ENCODE measurements around the gene ITPR2.

Gene ITPR2

DNA sequence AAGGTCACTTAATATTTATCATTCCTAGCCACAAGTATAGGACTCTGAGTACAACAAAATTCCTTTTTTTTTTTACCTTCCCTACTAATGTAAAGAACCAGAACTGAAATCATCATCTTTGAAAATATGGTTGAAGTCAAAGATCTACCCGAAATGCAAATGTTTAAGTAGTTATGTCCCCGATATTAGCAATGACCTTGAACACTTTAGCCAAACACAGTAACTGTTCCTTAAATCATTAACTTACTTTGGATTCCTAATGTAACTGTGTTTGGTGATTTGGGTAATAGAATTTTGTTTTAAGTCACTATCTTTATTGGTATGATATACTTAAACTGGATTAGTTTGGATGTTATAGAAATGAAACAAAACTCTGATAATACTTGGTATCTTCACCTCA, 14.4 kb downstream of the ITPR2 start:
- DNase-seq: no peak

DNA sequence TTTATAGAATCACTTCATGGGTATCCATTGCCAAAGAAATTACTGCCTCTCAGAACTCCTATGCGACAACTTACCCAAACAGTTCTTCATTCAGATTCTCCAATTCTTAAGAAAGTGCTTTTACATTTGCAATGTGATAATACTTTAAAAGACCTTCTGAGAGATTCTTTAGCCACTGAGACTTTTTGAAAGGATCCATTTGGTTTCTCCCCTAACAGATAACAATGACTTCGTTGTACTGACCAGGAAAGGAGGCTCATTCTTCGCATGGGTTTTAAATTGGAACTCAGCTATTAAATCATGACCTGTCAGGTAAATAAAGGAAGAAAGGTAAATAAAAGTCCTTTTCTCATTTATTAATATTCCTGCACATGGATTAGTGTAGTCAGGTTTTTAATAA, 14.8 kb downstream of the ITPR2 start:
- DNase-seq: no peak

DNA sequence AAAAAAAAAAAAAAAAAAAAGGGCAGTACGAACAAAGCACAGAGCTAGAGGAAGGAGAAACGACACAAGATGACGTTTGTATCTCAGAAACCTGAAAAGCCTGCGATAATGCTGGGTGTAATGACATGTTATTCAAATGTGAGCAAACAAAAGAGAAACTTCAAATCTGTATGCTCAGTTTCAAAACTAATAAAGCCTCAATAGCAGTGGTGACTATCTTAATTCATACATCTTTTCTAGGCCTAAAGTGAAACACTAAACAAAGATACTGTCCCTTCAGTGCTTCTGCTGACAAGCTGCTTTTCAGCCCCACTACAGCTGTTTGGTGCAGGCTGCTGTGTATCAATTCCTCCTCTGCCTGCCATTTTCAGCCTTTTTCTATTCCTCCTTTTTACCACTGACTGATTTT, 15.8 kb downstream of the ITPR2 start:
- no peak for DNase-seq

DNA sequence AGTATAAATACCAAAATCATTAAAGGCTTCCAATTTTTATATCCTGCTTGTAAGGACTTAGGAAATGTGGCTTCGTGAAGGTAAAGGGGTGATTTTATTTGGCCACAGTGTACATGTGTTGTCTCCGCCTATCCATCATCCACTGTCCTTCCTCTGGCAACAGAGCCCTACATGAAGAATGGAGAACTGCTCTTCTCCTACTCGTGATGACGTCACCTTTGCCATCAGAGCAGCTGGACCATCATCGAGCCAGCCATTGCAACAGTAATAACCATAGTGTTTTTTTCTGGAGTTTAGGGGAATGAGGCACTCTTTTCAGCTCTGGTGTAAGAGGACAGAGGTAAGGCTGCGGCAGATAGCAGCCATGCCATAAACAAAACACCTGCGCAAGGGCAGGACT, 19.2 kb downstream of the ITPR2 start:
- DNase-seq: no peak

DNA sequence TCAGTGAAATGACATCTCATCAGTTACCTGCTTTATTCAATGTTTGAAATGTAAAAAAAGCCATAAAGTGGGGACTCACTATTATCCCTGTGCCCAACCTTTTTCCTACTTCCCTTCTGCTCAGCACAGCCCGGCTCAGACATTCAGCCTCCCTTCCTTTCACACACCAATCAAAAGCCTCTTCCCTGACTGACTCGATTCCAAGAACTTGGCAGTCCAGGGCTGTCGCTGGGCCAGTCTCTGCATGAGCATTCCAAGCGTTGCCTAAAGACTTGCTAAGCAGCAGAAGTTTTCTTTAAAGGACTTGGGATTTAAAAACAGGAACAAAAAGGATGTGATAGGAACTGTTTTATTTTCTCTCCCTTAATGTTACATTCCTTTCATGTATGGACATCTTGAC, 22.7 kb downstream of the ITPR2 start:
- no peak for DNase-seq

DNA sequence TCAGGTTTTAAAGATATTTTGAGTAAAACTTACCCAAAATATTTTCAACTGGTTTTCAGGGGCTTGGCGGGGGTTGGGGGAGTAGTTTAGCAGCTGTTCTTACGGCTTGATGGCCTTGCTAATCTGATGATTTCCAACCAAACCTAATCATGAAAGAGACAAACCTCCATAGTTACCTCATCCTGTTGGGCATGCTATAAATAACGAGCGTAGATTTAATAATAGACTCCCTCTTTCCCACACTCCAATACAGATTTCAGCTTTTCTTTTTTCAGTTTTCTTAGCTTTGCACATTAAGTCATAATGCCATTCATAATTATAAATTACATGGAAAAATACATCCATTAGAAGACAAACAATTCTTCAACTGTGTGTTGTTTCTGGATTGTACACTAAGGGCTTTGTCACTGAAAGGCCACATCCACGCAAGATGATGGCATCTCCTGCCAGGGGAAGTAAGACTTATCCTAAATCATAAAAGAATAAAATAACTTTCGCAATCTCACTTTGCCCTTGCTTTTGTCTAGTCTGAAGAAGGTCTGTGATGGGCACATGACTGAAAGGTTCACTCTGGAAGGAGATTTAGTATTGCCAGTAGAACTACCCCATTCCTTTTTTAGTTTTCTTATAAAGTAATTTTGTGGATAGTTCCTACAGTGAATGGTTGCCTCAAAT, 23.2 kb downstream of the ITPR2 start:
- DNase-seq: no peak

DNA sequence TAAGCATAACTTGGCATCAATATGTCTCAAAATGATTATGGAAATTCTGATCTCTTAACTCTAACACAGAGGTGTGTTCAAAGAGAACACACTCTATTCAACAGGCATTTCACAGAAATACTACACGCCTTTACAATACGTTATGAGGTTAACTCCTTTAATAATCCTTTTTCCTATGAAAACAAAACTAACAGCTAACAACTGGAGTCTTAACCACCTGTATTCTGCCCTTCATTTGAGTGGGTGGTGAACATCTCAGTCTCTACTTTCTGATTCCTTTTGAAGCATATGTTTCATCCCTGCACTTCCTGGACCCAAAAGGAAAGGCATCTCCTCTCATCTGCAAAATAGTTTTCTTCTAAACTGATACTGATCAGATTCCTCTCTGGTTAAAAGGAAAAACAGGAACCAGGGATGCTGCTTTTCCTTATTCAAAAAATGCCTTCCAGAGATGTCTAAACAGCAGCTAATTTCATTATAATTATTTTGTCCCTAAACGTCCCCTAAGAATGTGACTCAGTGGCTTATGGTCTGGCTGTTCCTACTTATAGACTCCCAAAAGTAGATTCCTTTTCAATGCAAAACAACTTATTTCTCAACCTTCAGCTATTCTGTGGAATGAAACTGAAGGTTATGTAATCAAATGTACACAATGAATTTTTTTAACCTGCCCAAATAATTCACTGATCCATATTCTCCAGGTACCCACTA, 24.1 kb downstream of the ITPR2 start:
- no peak for DNase-seq

DNA sequence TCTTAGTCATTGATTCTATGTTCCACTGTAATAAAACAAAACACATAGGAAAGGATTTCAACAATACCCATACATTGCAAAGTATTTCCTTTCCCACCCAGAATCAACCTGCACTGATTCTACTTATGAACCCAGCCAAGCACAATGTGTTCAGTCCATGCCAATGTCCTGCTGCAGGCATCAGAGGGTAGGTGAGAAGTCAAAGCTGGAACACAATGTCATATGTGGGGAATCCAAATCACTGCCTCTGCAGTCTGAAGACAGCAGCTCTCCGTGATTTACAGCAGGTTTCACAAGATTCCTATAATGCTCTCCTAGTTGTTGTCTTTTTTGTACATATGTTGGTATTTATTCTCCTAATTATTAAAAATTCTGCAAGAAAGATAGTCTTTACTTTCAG, 25.7 kb downstream of the ITPR2 start:
- DNase-seq: no peak

DNA sequence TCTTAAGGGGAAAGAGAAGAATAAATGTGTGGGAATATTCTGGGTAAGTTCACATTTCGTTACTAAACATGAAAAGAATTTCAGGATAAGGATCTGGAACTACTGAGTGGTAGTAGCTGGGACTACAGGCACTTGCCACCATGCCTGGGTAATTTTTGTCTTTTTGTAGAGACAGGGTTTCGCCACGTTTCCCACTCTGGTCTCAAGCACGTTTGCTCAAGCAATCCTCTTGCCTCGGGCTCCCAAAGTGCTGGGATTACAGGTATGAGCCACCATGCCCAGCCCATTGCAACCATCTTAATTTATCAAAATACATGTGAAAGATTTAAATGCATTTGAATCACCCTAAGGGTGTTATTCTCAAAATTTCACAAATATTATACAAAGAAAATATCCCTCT, 26.4 kb downstream of the ITPR2 start:
- no peak for DNase-seq

DNA sequence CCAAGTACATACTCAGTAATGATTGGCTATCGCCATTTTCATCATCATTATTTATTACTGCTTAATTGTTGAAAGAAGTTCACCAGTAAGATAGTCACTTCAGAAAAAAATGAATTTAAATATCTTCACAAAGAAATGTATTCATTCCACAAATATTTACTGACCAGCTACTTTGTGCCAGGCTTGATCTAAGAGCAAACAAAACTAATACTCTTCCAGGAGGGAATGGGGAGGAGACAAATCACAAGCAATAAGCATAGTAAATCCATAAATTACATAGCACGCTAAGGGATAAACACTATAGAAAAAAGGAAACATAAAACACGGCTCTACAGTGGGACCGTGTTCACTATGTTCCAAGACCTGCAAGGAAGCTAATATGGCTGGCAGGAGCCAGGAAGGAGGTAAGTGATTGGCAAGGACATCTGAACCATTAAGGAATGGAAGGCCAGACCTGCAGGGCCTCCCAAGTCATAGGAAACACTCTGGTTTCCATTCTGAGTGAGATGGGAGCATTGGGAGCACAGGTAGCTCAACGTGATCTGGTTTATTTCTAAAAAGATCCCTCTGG, 27.5 kb downstream of the ITPR2 start:
- no peak for DNase-seq

DNA sequence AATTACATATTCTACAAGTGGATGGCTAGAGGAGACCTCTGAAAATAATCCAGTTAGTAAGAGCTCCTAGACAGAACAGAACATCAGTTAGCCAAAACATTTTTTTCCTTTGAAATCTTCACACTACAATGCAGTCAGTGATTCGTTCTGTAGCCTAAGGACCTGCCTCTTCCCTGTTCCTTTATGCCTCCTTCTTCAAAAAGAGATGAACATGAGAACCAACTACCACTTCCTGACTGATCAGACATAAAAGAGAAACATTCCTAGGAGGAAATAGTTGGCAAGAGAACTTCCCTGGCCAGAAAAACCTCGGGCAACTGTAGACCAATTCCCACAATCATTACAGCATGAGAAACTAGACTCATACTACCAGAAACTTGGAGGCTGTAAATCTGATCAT, 29.4 kb downstream of the ITPR2 start:
- no peak for DNase-seq

DNA sequence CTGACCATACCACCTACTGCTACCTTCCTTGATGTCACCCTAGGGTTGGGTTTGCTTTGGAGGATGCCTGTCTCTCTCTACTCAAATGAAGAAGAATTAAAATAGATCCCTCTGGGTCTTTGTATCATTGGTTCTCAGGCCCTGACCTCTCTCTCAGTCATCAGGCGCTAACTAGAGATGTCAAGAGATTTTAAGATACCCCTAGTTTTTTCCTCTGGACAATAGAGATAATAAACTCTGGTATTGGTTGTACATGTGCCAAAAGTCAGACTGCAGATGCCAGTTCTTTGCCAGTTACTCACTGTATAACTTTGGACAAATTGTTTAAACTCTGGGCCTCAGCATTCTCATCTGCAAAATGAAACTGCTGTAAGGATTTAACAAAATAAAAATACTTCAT, 31.5 kb downstream of the ITPR2 start:
- DNase-seq: no peak

DNA sequence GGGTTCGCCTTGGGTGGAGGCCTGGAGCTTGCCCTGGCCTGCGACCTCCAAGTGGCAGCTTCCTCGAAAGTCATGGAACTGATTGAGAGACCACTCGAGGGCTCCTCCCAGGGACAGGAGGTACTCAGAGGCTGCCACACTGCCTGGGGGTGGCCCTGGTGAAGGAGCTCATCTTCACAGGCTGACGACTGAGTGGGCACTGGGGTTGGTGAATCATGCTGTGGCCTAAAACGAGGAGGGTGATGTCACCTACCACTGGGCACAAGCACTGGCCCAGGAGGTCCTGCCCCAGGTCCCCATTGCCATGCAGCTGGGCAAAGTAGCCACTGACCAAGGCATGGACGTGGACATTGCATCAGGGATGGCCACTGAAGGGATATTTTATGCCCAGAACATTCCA, 32.1 kb downstream of the ITPR2 start:
- no peak for DNase-seq

DNA sequence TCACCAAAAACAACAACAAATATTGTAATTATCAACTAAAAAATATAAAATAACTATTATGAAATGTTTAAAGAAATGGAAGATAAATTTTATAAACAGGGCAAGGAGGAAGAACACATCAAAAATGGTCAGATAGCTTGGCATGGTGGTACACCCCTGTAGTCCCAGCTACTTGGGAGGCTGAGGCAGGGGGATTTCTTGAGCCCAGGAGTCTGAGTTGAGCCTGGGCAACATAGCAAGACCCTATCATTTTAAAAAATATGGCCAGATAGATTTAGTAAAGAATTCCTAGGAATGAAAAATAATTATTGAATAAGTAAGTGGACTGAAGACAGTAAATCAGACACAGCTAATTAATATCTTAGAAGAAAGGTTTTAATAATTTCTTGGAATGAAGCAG, 32.6 kb downstream of the ITPR2 start:
- no peak for DNase-seq

DNA sequence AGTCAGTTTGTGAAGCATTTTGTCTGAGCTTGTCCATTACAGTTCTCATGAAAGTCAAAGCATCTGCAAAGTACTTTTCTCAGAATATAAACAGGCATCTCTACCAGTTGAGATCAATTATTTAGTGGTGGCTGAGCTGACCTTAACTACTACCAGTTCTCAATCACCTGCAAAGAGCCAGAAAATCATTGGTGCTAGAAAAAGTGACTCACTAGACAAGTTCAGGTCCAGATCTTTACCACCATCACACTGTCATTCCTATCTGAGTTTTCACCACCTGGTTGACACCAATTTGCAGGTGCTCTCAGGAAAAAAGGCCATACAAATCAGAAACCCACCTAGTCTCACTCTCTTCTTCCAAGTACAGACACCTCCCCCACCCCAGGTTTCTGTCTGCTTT, 33.3 kb downstream of the ITPR2 start:
- no peak for DNase-seq

DNA sequence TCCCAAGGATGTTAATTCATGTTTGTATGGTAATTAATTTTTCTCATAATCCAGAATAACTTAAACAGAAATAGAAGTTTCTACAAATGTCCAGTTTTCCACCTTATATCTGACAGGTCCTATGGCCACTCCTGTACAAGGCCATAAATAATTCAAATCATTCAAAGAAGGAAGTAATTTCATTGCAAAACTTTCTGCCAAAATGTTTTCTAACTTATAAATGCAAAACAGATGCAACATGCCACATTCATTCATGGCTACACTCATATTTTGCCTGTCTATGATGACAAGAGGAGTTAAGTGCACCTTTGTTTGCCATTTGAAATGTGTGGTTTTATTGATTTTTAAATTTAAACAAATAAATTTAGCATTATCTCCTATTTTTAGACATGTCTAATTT, 34.4 kb downstream of the ITPR2 start:
- DNase-seq: no peak

DNA sequence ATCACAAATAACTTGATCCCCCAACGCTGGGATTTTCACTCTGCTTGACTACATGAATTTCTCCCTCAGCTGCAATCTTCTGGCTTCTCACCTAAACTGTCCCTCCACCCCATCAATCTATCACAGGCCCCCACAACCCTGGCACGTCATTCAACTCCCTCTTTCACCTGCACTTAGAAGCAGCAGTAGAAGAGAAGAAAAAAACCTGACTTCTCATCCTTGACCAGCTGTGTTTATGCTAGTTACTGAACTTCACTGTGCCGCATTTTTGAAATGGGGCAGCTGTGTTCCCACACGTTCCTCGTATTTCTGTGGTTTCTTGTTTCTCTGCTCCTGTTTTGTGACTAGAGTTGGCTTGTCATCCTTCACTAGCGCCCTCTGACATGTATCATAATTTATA, 35.0 kb downstream of the ITPR2 start:
- DNase-seq: no peak

DNA sequence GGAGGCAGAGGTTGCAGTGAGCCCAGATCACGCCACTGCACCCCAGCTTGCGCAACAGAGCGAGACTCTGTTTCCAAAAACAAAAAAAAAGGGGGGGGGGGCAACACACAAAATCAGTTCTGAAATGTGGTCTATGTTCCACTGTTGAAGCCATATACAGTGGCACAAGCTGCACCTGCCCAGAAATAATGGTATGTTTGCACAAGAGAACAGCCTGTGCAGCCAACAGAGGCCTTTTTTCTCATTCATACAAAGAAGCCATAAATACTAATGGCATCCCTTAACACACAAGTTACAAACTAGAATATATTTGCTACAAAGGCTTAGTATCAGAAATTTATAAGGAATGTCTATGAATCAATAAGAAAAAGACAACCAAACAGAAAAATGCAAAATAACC, 37.1 kb downstream of the ITPR2 start:
- peak; percentile 69 for DNase-seq

DNA sequence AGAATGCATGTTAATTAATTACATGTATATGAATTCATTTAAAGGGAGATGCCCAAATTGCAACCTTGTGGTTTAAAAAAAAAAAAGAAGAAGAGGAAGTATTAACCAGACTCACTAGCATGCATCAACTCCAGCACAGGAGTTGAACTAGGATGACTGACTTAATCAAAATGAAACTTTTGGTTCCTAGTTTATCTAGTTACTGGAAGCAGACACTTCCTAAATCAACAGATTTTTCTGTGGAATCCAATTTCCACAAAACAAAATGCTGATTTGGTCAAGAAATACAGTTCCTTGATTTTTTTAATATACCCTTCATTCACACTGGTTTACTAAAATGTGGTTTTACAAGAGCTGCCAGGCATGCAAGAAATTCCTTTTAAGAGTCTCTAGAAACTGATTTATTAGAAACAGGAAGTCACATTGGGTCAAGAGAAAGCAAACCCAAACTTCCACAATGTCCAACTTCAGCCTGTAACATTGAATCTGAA, 41.6 kb downstream of the ITPR2 start:
- no peak for DNase-seq

DNA sequence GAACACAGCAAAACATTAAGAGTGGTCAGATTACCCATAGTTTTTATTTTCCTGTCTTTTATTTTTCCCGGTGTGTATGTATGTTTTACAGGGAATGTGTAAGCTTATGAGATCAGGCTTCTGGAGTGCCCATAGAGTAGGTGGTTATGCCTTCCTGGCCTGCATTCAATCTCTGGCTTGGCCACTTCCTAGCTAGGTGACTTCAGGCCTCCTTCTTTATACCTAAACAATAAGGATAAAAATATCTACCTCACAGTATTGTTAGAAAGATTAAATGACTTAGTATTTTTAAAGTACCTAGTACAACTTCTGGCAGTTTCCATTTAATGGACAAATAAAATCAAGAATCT, 42.4 kb downstream of the ITPR2 start:
- DNase-seq: no peak

DNA sequence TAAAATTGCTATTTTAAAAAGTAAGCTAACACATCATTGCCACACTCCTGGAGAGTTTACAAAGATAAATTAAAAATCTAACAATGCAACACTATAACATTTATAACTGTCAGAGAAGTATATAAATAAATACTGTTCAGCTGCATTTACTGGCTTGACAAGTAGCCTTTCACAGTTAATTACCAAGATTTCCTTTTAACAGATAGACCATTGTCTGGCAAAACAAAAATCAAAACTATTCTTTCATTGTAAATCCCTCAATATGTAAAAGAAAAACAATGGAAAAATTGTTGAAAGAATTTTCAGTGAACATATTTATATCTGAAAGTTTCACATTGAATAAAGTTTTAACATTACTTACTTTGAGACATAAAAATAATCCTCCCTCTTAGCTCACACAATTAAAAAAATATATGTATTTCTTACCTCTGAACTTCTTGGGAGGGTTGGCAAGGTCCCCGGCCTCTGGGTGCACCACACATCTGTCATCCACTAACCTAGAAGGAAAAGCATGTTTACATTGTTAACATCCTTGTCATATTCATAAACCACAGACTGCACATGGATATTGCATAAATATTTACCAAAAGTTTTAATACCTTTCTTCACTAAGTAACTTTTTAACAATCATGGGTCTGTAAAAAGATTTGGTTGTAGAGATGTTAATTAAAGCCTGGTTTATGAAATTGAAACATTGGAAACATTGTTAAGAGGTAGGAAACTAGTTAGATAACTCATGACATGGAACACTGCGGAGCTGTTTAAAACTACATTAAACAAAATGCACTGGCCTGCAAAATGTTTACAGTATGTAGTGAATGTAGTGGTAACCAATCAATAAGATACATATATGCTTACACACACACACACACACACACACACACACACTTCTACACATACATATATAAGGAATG, 43.0 kb downstream of the ITPR2 start:
- DNase-seq: no peak

DNA sequence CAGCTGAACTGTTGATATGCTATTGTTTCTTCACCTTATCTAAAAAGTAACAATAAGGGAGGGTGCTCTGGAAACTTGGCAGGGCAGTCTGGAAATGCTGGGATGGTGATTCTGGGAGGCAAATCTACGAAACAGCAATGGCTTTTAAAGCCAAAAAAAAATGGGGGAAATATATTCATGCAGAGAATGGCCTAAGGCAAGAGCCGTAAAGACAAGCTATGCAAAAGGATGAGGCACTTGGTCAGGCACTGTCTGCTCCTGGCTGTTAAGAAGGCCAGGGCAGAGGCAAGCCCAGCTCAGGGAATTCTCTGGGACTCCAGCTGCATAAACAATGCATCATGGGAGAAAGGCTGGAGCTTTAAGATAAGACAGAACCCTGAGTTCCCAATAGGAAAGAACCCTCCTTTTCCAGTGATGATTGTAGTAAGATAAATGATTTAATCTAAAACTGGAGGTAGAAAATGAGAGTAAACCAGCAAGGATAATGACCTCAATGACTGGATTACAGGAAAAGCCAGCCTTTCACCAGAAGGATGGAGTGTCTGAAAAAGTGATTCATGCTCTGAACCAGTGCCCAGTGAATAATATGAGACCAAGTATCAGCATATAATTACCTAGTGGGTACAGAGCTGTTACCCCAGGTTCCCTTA, 46.0 kb downstream of the ITPR2 start:
- no peak for DNase-seq

DNA sequence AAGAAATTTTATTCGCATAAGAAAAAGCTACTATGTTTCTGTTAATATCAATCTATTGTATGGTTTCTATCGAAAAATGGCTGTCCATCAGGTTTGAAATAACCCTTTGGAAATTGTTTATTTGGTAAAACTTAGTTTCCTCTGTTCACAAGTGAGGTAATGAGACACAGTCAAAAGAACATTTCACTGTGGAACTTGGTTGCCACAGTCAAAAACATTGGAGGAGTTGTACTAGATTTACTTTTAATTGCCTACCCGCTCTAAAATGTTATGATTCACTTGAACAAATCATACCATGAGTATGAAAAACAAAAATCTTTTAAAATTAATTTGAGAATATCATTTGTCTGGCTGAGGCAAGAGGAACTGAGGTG, 46.5 kb downstream of the ITPR2 start:
- DNase-seq: no peak

Measured in NCI-H146 (cell line).